Measurements from ENCODE around the gene MATN4. TPM values are rescaled to one million over a fixed set of nuclear protein-coding genes. Genes with fewer than 3 reads are reported as not detected.

The MATN4 gene
- total and polyA plus RNA-seq, 2 of the 13 experiments (the other 11 are each of a cell fraction or from before 2014, with no cell fraction given), result not detected

DNA sequence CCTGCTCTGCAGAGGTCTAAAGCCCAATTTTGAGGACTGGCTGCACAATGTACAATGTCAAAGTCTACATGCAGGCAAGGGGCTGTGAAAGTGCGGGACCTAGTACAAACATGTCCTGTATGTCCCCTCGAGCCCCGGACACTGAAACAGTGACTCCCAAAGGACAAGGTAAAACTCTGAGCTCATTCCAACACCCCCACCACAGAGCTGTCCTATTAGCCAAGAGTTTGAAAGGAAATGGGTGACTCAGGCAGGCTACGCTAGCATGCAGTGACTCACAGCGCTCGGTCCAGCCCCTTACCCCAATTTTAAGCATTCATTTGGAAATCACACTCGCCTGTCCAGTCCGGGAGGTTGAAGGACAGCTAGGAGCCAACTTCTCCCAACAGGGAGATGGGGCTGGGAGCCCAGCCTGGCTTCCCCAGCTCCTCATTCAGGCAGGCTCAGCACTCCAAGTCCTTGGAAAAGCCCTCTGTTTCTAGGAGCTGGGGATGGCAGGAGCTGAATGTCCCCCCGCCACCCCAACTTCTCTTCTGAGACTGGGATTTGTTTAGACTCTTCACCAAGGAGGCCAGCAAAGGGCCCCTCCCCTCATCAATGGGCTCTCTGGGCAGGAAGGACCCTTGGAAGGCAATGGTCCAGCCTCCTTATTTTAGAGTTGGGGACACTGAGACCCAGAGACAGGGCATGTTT, 36.2 kb upstream of the MATN4 start (continued):
- TF ChIP-seq ZNF615 (CRISPR knock-in tag; IDR thresholded peaks at IDR 0.05; ENCODE audit: borderline replicate concordance) (no peak; the same call in 1 of the 2 replicates), ZMYM3 (CRISPR knock-in tag; IDR thresholded peaks at IDR 0.05) (peak; percentile 48), SMARCE1 (IDR thresholded peaks at IDR 0.05; ENCODE audit: borderline replicate concordance) (no peak), NR2F6 (IDR thresholded peaks at IDR 0.05) (peak; percentile 37), NR2F6 (CRISPR knock-in tag; IDR thresholded peaks at IDR 0.05) (peak; percentile 41), ZNF737 (CRISPR knock-in tag; IDR thresholded peaks at IDR 0.05; ENCODE audit: borderline replicate concordance) (0 out of 2 replicates have a peak, but pooled peaks have one; percentile 66), HNF4G (IDR thresholded peaks at IDR 0.05; ENCODE audit: borderline replicate concordance, low read depth, low read length) (peak; percentile 60; the same call in 1 of the 2 replicates), HNF4G (CRISPR knock-in tag; IDR thresholded peaks at IDR 0.05; ENCODE audit: borderline replicate concordance, low read depth) (no peak), NFIB (CRISPR knock-in tag; IDR thresholded peaks at IDR 0.05; ENCODE audit: borderline replicate concordance) (no peak), ZFX (CRISPR knock-in tag; IDR thresholded peaks at IDR 0.05; ENCODE audit: low read depth) (peak; percentile 42), CREB1 (IDR thresholded peaks at IDR 0.05) (0 out of 2 replicates have a peak, but pooled peaks have one; percentile 37), CREB1 (CRISPR knock-in tag; IDR thresholded peaks at IDR 0.05) (0 out of 2 replicates have a peak, but pooled peaks have one; percentile 31), BRD4 (CRISPR knock-in tag; IDR thresholded peaks at IDR 0.05) (peak; percentile 71; the same call in 1 of the 2 replicates), ARID2 (CRISPR knock-in tag; IDR thresholded peaks at IDR 0.05; ENCODE audit: borderline replicate concordance) (0 out of 2 replicates have a peak, but pooled peaks have one; percentile 79), MEF2D (CRISPR knock-in tag; IDR thresholded peaks at IDR 0.05) (peak; percentile 29; the same call in 1 of the 2 replicates), POLR2AphosphoS5 (IDR thresholded peaks at IDR 0.05; ENCODE audit: low read depth, low read length) (peak; percentile 51), TMF1 (CRISPR knock-in tag; IDR thresholded peaks at IDR 0.05; ENCODE audit: low read depth) (peak; percentile 14; the same call in 1 of the 2 replicates), SMAD9 (CRISPR knock-in tag; IDR thresholded peaks at IDR 0.05) (no peak), ZNF580 (CRISPR knock-in tag; IDR thresholded peaks at IDR 0.05; ENCODE audit: borderline replicate concordance, low read depth) (peak; percentile 72; the same call in 1 of the 2 replicates), DZIP1 (CRISPR knock-in tag; IDR thresholded peaks at IDR 0.05) (peak; percentile 23; the same call in 1 of the 2 replicates), JDP2 (CRISPR knock-in tag; IDR thresholded peaks at IDR 0.05; ENCODE audit: borderline replicate concordance) (no peak), TOE1 (CRISPR knock-in tag; IDR thresholded peaks at IDR 0.05) (no peak), KDM4B (CRISPR knock-in tag; IDR thresholded peaks at IDR 0.05) (peak; percentile 55)
- TF ChIP-seq, protein P1, sequence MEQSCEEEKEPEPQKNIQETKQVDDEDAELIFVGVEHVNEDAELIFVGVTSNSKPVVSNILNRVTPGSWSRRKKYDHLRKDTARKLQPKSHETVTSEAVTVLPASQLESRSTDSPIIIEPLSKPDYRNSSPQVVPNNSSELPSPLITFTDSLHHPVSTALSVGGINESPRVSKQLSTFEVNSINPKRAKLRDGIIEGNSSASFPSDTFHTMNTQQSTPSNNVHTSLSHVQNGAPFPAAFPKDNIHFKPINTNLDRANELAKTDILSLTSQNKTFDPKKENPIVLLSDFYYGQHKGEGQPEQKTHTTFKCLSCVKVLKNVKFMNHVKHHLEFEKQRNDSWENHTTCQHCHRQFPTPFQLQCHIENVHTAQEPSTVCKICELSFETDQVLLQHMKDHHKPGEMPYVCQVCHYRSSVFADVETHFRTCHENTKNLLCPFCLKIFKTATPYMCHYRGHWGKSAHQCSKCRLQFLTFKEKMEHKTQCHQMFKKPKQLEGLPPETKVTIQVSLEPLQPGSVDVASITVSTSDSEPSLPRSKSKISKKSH (CRISPR knock-in tag; IDR thresholded peaks at IDR 0.05; ENCODE audit: borderline replicate concordance), result peak; percentile 24; the same call in 1 of the 2 replicates
- TF ChIP-seq, protein P2, sequence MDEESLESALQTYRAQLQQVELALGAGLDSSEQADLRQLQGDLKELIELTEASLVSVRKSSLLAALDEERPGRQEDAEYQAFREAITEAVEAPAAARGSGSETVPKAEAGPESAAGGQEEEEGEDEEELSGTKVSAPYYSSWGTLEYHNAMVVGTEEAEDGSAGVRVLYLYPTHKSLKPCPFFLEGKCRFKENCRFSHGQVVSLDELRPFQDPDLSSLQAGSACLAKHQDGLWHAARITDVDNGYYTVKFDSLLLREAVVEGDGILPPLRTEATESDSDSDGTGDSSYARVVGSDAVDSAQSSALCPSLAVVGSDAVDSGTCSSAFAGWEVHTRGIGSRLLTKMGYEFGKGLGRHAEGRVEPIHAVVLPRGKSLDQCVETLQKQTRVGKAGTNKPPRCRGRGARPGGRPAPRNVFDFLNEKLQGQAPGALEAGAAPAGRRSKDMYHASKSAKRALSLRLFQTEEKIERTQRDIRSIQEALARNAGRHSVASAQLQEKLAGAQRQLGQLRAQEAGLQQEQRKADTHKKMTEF (CRISPR knock-in tag; IDR thresholded peaks at IDR 0.05), result peak; percentile 45
